Fibroblast of upper back skin (primary cell): ENCODE results near the gene MYBBP1A.

Source experiments
- DNase-seq: peaks from one replicate; pipeline ENCODE4 v3.0.0-alpha.2; 2013

Gene MYBBP1A

GRCh38 chr17:4569591-4569990, 14.4 kb upstream of the MYBBP1A start:
- no peak for DNase-seq

GRCh38 chr17:4566785-4567184, 11.6 kb upstream of the MYBBP1A start:
- peak; percentile 45 for DNase-seq

GRCh38 chr17:4565209-4566141, 10.3 kb upstream of the MYBBP1A start:
- DNase-seq, result peak; percentile 73

GRCh38 chr17:4562015-4562969, 7.1 kb upstream of the MYBBP1A start:
- no peak for DNase-seq

GRCh38 chr17:4560837-4561256, 5.7 kb upstream of the MYBBP1A start:
- no peak for DNase-seq

GRCh38 chr17:4560421-4560820, 5.2 kb upstream of the MYBBP1A start, which contains the start of gene GGT6:
GGT6 (minus strand) TSS chr17:4560577; CDS start chr17:4560521, 56 bp downstream.
- no peak for DNase-seq

GRCh38 chr17:4559966-4560365, 4.8 kb upstream of the MYBBP1A start:
- DNase-seq, result no peak

- no peak for DNase-seq
Measured at GRCh38 chr17:4559139-4559791, 4.1 kb upstream of the MYBBP1A start.

GRCh38 chr17:4558347-4558971, 3.3 kb upstream of the MYBBP1A start:
- DNase-seq, result no peak

- DNase-seq, result no peak
Measured at GRCh38 chr17:4557626-4558346, 2.6 kb upstream of the MYBBP1A start.

- no peak for DNase-seq
Measured at GRCh38 chr17:4556996-4557395, 1.8 kb upstream of the MYBBP1A start.

- DNase-seq, result no peak
Measured at GRCh38 chr17:4555873-4556759, 932 bp upstream of the MYBBP1A start.

- DNase-seq, result no peak
Measured at GRCh38 chr17:4554441-4554996, 665 bp downstream of the MYBBP1A start.

- no peak for DNase-seq
Measured at GRCh38 chr17:4553669-4554068, 1.5 kb downstream of the MYBBP1A start.

- no peak for DNase-seq
Measured at GRCh38 chr17:4551796-4552525, 3.2 kb downstream of the MYBBP1A start.

GRCh38 chr17:4551141-4551540, 4.0 kb downstream of the MYBBP1A start:
- no peak for DNase-seq

- DNase-seq, result no peak
Measured at GRCh38 chr17:4550534-4551039, 4.6 kb downstream of the MYBBP1A start.

- DNase-seq, result no peak
Measured at GRCh38 chr17:4549781-4550533, 5.2 kb downstream of the MYBBP1A start.
